HG03135 (cell line): ENCODE results near the gene NES.
"Not testable (repeated sequence)": the region's sequence is repeated elsewhere in the genome, so short reads cannot be mapped to it uniquely, and the experiment has no call there.

Experiments used
- ATAC-seq: cut with Tn5 transposase; IDR thresholded peaks from one replicate; pipeline ENCODE4 v1.9.1; 2021; ENCODE audit warnings: mild to moderate bottlenecking, moderate library complexity; ENCODE audit not compliant: unreplicated experiment

The NES gene

DNA sequence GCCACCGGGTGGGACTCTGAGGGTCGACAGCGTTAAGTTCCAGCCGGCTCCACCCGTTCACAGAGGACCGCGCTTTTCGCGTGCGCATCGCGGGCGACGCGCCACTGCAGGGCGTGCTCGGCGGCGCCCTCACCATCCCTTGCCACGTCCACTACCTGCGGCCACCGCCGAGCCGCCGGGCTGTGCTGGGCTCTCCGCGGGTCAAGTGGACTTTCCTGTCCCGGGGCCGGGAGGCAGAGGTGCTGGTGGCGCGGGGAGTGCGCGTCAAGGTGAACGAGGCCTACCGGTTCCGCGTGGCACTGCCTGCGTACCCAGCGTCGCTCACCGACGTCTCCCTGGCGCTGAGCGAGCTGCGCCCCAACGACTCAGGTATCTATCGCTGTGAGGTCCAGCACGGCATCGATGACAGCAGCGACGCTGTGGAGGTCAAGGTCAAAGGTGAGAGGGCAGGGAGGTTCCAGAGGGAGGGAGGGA lies 30.4 kb downstream of the NES start:
- no peak for ATAC-seq

DNA sequence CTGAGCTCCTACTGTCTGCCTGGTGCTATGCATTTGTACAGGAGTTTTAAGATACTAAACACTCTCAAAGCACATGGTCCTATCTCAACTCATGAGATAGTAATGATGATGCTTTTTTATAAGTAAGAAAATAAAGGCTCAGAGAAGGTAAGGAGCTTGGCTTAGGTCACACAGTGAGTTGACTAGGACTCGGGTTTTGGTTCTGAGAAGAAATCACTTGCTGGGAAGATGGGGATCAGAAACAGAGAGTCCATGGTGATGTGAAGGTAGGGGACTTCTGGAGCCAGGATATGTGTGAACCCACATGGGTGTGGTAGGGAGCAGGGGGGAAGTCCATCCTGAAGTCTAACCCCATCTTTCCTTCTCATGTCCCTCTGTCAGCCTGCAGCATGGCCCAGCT lies 31.5 kb downstream of the NES start:
- no peak for ATAC-seq

DNA sequence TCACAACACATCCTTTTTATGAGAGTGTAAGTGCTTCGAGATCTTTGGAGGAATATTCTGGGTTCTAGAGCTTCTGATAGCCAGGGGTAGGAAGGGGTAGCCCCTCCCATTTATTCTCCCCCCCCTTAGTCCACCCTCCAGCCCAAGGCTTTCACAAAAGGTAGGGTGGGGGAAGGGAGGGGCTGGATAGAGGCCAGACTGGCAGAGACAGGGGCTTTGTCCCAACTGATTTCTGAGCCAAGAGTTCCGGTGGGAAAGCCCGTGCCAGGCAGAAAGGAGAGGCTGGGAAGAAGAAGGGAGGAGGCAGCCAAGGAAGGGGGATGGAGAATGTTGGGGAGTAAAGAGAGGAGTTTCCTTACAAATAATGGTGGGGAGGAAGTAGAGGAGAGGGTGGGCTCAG lies 32.2 kb downstream of the NES start:
- no peak for ATAC-seq

DNA sequence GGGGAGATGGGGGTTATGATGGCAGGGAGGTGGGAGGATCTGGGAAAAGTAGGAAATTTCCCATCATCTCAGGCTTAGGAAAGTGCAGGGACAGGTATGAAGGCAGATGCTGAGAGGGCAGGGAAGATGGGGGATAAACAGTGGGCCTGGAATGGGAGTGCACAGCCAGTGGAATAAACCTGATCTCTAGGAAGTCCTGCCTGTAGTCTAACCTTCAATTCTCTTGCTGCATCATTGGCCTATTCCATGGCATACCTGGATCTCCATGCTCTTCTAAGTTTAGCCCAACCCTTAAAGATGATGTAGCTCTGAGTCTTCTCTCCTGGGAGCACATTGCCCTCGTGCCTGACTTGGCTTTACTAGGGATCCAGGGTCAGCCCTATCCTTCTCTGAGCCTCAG lies 32.6 kb downstream of the NES start:
- ATAC-seq, result no peak

DNA sequence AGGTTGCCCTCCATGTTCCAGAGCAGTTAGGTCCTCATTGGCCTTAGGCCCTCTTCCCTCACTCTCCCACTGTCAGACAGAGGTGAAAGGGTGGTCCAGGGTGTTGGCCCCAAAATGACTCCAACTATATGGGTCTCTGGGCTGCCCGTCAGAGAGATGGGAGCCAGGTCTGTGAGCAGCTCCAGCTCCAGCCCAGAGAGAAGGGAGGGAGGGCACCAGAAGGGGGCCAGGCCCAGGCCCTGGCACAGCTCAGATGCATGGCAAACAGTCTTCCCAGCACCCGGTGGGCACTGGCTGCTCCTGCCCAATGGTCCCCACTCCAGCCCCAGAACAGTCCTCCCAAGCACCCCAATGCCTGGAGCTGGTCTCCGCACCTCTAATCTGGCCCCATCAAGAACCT lies 33.1 kb downstream of the NES start:
- ATAC-seq, result no peak

DNA sequence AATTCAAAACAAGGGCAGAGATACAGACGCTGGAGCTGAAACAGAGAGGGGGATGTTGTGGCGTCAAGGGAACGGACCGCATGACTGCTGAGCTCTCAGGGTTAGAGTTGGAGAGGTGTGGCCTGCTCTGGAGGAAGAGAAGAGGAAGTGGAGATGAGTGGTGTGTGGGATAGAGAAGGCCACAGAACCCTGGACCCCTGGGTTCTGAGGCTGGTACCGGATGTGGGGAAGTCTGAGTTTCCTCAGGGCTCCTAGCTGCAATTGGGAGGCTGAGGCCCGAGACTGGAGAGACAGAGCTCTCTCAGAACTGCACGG lies 33.5 kb downstream of the NES start:
- ATAC-seq, result peak; percentile 50

DNA sequence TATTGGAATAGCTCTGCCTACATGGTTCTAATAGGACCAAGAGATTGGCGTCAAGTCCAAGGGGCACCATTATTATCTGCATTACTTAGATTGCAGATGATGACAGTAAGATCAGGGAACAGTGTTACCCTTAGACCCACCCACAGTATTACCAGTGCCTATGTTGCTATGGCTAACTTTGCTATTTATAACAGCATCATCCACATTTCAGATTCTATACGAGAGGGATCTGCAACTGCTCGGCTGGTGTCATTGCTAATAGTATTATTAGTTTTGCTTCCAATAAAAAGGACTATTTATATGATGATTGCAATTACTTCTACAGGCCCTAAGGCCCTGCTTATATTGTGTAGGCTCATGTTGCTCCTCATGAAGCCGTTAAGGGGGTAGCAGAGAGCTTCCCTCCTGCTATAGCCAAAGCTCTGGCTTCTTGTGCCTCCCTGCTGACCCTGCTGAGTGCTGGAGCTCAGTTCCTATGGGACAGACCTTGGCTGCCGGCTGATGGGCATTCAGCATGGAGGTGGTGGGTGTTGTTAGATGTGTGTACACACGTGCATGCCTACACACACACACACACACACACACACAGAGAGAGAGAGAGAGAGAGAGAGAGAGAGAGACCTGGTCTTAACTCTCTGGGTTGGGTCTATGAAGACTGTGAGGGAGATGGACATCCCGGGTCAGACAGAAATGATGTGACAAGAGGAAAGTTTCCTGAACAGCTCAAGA lies 34.0 kb downstream of the NES start:
- no peak for ATAC-seq

DNA sequence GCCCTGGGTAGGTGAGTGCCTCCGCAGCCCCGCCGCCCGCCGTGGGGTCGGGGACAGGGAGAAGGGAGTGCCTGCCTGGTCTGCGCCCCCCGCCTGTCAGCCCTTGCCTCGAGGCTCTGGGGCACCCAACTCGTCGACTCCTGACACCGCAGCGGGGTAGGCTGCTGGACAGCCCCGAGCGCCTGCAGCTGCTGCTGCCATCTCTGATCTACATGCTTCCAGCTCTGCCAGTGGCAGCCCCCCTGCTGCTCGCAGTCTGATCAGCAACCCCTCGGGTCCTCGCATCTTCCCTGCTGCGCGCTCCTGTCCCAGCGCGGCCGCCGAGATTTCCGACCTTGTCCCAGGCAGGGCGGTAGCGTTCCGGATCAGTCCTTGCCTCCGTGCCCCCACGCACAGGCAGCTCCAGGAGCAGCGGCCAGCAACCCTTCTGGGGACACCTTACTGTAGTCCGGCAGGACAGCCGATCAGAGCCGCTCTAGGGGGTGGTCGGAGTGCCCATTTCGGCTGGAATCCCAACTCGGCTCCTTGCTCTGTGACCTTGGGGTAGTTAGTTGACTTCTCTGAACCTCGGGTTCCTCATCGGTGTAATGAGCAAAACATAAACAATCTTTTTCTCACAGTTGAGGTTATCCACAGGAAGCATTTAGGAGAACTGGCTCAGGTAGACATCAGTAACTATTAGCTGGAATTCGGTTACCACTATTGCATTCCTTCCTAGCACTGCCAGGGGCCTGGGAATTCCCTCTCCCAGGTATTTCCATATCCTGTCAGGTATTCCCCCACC lies 34.8 kb downstream of the NES start:
- no peak for ATAC-seq

DNA sequence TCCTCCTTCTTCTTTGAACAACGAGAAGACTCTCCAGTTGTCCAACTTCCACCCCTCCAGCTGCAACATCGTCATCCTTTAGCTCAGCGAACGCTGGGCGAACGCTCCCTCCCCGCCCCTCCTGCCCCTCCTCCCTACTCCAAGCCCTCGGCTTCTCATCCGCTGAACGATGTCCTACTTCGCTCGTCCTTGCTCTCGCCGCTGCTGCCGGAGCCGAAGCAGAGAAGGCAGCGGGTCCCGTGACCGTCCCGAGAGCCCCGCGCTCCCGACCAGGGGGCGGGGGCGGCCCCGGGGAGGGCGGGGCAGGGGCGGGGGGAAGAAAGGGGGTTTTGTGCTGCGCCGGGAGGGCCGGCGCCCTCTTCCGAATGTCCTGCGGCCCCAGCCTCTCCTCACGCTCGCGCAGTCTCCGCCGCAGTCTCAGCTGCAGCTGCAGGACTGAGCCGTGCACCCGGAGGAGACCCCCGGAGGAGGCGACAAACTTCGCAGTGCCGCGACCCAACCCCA lies 35.4 kb downstream of the NES start, which contains the start of gene BCAN:
Gene BCAN, plus strand, starts transcription at position 357 of the 504 bp plus-strand sequence. CDS start 3,938 bp downstream, outside the sequence.
- ATAC-seq, result no peak

DNA sequence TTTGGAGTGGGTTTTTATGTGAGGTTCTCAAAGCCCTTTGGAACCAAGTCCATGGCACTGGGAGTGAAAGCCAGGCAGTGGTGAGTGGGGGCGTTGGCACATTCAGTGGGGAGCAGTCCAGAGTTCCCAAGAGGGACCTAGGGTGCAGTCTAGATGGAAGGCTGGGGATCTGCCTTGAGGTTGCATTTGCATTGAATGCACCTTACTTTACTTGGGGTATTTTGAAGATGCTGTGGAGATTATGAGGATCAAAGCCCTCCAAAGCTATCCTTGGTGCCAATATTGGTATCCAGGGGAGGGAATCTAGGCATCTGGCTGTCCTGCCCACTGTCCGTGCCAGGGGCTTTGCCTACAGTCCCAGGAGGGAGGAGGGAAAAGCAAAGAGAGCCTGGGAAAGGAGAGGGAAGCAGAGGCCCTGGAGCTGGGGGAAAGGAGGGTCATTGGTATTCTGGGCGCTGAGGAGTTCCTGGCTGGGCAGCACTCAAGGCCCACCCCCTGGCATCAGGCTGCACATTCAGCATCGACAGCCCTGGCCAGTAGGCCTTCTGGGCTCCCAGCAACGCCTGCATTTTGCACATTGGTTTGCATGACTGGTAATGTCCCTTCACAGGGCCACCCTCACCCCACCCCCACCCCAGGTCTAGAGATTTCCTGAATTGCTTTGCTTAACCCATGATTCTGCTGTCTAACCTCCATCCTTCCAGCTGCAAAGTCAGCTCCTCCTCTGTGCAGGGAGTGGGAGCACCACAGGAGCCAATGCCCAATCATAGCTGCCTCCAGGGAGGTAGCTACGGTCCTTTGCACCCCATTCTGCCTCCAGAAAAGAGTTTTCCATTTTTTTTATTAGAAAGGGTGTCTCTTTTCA lies 36.1 kb downstream of the NES start:
- ATAC-seq, result no peak

DNA sequence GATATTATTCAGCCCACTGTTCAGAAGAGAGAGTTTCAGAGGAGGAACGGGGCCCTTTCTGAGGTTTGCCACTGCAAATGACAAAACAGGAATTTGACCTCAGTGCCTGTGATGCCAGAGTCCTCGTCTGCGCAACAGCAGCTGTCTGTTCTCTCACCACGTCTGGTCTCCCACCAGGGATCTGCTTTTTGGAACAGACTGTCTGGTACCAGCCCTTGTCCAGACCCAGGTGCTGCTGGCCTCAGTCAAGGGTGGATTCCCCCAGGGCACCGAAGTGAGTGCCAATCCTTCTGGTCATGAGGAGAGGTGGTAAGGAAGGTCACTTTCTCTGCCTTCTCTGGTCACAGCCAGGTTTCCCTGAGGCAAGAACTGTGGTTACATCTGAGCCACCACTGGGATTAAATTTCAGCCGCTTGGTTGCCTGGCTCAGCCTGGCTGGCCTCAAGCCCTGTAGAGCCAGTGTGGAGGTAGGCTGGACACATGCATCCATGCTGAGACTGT lies 37.6 kb downstream of the NES start:
- ATAC-seq, result no peak

DNA sequence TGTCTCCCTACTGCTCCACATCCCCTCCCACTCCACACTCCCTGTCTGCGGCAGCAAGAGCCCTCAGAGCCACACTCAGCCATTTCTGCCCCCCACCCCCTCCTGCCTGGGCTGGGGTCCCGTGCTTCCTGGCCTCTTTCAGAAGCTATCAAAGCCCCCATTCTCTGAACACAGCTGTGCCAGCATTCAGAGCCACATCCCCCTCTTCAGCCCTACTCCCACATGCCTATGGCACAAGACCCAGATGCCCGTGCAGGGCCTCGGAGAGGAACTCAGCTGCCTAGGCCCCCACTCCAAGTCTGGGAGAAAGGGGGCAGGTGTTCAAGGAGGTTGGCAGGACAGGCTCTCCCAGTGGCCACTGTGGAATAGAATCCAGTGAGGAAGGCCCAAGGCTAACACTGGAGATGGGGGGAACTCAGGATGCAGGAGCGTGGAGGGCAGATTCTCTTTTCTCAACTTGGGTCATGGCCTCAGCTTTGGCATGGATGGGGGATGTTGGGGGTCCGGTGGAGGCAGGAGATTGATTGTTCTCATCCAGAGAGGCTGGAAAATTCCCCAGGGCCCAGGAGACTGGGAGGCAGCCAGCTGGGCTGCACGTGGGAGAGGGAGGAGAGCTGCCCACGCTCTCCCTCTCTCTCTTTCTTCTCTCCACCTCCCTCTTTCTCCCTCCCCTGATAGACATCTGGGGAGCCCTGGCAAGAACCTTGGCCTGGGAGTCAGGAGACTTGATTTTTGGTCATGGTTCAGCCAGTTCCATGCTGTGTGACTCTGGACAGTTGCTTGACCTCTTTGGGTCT lies 38.8 kb downstream of the NES start:
- ATAC-seq, result no peak

DNA sequence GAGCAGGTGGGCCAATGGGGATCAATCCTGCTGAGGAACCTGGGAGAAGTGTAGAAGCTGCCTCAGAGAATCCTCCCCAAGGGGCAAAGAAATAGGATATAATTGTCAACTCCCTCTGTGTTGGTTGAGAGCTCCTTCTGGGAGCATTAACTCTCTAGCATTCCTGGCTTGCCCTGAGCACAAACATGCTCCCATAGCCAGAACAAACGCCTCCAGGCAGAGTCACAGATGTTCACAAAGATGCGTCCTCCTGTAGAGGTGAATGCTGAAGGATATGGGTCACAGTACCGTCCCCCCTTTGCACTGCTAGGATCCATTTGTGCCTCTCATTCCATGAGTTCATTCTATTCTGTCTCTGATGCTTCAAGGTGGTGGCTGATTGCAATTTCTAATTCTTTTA lies 44.9 kb downstream of the NES start:
- ATAC-seq, result no peak

DNA sequence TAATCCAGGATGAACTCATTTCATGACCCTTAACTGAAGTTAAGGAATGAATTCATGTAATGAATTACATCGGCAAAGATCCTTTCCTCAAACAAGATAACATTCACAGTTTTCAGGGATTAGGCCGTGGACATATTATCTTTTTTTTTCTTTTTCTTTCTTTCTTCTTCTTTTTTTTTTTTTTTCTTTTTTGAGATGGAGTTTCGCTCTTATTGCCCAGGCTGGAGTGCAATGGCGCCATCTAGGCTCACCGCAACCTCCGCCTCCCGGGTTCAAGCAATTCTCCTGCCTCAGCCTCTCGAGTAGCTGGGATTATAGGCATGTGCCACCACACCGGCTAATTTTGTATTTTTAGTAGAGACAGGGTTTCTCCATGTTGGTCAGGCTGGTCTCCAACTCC lies 46.1 kb downstream of the NES start:
- ATAC-seq, result not testable (repeated sequence)

DNA sequence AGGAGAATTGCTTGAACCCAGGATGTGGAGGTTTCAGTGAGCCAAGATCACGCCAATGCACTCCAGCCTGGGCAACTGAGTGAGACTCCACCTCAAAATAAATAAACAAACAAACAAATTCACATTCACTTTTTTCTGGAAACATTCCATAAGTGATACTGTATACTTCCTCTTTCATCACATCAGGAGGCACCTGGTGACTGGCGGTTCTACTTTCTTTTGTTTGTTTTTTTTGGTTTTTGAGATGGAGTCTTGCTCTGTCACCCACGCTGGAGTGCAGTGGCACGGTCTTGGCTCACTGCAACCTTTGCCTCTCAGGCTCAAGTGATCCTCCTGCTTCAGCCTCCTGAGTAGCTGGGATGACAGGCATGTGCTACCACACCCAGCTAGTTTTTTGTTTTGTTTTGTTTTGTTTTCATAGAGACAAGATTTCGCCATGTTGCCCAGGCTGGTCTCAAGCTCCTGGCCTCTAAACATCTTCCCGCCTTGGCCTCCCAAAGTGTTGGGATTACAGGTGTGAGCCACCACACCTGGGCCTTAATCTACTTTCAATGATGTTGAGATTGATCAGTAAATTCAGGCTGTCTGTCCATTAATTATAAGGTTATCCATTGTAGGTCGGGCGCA lies 47.3 kb downstream of the NES start:
- no peak for ATAC-seq

DNA sequence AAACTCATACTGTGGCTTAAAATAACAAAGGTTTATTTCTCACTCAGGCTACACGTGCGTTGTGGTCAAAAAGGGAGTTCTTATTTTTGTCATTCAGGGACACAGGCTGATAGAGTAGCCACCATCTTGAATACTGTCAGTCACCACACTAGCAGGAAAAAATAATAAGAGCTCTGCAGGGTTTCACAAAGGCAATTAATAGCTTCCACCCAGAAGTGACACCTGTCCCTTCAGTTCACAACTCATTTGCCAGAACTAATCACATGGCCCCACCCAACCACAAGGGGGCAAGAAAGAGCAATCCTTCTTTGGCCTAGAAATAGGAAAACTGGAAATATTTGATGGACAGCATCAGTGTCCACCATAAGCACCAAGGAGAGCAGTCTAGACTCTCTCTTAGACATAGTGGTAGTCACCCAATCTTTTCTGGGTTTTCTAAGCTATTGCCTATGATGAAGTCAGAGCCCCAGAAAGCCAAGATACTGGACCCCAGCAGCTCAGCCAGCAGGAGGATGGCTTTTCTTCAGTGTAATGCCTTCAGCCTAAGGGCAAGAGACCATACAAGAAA lies 49.8 kb downstream of the NES start:
- ATAC-seq, result no peak

DNA sequence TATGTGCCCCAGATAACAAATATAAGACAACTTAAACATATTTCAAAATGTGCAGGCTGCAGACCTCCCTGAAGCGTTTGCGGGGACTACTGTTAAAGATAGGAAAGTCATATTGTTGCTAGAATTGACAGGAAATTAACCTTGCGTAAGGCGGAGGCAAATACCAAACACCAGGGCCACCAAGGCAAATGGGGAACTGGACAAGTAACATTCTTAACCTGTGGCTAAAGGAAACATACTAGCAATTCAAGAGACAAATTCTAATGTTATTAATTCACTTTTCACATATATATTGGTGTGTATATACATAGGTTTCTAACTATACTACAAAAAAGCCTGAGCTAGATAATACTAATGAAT lies 51.1 kb downstream of the NES start:
- ATAC-seq, result no peak

DNA sequence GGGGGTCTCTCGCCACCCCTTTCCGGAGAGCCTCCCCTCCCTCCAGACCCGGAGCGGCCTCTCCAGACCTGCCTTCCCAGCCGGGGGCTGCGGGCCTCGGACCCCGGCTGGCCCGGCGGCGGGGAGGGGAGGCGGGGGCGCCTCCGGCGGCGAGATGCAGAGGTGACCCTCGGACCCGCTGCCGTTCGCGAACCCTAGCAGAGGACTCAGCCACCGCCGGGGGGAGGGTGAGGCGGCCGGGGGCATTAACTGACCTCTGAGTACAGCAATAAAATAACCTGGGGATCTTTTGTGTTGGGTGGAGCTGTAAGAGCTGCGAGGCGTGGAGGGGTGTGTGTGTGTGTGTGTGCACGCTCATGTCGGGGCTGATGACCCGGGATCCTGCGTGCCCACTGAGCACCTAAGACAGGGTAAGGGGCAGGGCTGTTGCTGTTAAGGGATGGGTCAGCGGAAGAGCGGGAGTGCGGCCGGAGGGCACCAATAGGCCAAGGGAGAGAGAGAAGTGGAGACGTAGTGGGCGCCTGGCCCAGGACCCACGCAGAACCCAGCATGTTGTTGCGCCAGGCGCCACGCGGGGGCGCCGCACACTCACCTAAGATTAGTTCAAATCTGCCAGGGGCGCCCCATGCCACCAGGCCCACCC lies 51.6 kb downstream of the NES start:
- ATAC-seq, result no peak

DNA sequence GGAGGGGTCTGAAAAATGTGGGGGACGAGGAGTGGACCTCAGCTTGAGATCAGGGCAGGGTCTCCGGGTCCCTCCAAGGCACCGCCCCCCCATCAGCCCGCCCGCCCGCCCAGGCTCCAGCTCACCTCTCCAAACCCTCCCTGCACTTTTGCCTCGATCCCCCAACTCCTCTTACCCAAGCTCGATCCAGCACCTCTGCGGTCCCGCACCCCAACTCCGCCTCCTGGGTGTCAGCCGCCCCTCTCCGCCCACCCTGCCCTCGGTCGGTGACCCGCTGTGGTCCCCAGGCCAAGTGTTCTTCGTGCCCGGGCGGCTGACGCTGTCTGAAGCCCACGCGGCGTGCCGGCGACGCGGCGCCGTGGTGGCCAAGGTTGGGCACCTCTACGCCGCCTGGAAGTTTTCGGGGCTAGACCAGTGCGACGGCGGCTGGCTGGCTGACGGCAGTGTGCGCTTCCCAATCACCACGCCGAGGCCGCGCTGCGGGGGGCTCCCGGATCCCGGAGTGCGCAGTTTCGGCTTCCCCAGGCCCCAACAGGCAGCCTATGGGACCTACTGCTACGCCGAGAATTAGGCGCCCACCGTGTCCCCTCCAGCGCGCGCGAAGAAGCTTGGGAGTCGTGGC lies 52.3 kb downstream of the NES start:
- no peak for ATAC-seq
